ENCODE results near the gene PRKD1.

PRKD1 gene

GRCh38 chr14:29664515-29664914 is 263.1 kb downstream of the PRKD1 start:
- no peak for DNase-seq

GRCh38 chr14:29663281-29663801 is 264.3 kb downstream of the PRKD1 start:
- DNase-seq: no peak

GRCh38 chr14:29654901-29655550 is 272.6 kb downstream of the PRKD1 start:
- DNase-seq: no peak

- DNase-seq: no peak
Observed at GRCh38 chr14:29653303-29653702, 274.3 kb downstream of the PRKD1 start.

DNA sequence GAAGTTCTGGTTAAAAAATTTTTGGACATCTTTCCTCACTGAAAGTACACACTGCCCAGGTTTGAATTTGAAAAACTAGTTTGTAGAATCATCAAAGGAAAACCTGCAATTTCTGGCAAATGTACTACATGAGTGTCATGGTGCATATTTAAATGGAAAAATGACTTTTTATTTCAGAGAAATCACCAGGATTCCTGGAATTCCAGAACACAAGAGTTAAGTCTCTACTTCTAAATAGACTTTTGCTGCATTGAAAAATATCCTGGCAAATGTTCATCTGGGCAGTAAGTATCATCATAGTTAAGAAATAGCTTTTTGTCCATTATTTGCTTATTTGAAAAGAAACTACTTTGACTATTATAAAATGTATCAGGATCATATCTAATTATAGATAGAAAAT is 275.1 kb downstream of the PRKD1 start:
- no peak for DNase-seq

GRCh38 chr14:29650554-29651269 is 276.9 kb downstream of the PRKD1 start:
- DNase-seq: no peak

- no peak for DNase-seq
Observed at GRCh38 chr14:29649170-29649569, 278.5 kb downstream of the PRKD1 start.

- DNase-seq: no peak
Observed at GRCh38 chr14:29648045-29648444, 279.6 kb downstream of the PRKD1 start.

DNA sequence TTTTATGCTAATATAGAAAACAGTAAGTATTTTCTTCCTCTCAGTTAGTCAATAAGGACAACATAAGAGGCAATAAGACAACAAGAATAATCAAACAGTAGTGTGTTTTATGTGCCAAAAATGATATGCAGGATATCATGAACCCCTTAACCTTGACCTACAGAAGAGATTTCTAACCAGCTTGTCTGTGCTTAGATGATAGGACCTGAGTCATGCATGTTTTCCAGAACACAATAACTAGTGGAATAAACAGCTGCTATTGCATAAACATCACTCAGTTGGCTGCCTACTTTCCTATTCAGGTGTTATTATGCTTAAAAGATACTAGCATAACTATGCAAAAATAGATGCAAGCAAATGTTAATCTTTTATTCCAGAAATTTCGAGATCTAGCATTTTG is 282.5 kb downstream of the PRKD1 start:
- DNase-seq: no peak

DNA sequence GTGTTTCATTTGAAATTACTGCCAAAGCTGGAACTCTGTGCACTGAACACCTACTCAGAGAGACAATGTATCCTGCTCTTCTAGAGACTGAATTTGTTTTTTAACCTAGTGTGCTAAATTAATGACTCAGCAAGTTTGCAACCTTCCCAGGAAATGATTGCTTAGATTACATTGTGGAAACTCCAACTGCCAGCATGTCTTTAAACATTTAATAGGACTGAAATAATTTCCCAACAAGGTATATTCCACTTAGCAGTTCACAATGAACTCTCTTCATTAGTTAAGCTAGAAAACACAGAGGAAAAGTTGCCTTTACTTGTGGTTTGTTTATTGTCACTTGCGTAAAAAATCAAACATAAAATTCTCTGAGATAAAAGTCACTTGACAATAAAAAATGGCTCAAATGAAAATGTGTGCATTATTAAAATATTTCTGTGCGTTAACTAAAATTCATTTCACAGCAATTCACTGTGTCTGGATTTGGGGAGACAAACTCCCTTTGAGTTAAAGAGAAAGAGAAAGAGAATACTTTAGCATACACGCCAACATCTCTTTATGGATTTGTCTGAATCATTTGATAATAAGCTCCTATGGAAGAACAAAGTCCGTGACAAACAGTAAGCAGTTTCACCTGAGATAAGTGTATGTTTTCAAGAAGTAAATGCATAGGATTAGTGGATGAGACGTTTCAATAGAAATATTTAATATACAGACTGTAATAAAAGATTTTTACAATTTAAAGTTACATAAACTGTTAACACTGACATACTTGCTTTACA is 284.0 kb downstream of the PRKD1 start:
- DNase-seq: no peak

- DNase-seq: peak in 1 of 2 experiments; percentile 52
Observed at GRCh38 chr14:29637411-29637810, 290.2 kb downstream of the PRKD1 start.

DNA sequence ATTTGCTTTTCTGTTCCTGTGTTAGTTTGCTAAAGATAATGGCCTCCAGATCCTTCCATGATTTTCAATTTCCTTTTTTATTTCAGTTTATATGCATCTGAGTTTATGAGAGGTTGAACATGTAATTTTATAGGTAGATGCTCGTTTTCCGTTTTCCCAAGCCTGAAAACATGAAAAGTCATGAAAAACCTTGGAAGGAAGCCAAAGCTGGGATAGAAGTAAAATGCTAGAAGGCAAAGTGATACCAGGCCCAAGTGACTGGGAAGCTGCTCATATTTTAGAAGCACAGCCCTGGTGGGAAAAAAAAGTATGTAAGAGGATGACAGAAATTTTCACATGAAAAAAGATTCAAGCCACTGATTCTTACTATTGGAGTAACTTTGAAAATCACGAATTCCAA is 290.8 kb downstream of the PRKD1 start:
- DNase-seq: no peak

DNA sequence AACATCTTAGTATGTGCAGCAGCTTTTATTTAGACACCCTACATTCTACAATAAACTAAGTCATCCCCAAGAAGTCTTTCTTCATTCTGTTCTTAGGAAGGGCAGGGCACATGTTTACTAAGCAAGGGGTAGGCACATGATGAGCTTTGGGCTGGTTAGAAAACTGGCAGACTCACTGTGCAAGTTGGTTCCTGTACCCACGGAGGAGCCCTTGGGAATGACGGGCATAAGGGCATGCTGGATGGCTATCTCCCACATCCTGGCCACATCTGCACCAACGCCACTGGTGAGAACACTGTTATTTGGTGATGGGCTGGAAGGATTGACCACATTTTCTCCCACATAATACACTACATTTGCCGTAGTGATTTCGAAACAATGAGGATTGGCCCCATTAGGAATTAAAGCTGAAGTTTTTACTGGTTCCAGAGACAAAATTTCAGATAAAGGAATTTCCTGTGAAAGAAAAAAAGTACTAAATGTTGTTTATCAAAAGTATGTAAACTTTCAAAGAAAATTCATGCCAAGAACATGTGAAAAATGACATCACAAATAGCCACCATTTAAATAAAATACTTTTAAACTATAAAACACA is 297.0 kb downstream of the PRKD1 start:
- no peak for DNase-seq

DNA sequence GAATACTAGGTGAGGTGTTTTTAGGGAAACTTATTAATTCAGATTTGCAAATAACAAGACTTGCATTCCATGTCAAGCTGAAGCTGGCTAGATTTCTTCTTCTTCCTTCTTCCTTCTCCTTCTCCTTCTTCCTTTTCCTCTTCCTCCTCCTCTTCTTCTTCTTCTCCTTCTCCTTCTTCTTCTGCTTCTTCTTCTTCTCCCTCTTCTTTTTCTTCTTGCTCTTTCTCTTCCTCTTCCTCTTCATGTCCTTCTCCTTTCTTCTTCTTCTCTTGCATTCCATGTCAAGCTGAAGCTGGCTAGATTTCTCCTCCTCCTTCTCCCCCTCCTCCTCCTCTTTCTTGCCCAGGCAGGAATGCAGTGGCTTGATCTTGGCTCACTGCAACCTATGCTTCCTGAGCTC is 297.8 kb downstream of the PRKD1 start:
- DNase-seq: no peak

GRCh38 chr14:29627137-29627536 is 300.5 kb downstream of the PRKD1 start:
- no peak for DNase-seq

- no peak for DNase-seq
Observed at GRCh38 chr14:29618323-29619067, 309.2 kb downstream of the PRKD1 start.

- DNase-seq: no peak
Observed at GRCh38 chr14:29616922-29617321, 310.7 kb downstream of the PRKD1 start.

GRCh38 chr14:29608861-29609260 is 318.8 kb downstream of the PRKD1 start:
- peak; percentile 8 to 20 for DNase-seq

- DNase-seq: no peak
Observed at GRCh38 chr14:29607169-29607568, 320.5 kb downstream of the PRKD1 start.

DNA sequence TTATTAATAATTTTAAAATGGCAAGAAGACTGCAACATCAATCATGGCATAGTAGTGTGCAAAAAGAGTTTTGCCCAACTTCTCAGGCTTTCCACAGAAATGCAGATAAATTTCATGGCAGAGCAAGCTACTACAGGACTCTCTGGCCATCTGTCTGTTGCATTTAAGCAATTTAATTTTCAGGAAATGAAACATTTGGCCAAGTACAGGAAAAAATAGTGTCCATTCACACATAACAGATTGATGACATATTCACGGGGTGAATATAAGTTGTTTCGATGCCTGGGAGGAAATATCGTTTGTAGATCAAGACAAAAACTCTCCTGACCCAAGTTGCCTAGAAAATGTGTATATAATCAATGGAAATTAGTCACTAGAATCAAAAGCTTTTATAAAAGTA is 324.0 kb downstream of the PRKD1 start:
- no peak for DNase-seq

DNA sequence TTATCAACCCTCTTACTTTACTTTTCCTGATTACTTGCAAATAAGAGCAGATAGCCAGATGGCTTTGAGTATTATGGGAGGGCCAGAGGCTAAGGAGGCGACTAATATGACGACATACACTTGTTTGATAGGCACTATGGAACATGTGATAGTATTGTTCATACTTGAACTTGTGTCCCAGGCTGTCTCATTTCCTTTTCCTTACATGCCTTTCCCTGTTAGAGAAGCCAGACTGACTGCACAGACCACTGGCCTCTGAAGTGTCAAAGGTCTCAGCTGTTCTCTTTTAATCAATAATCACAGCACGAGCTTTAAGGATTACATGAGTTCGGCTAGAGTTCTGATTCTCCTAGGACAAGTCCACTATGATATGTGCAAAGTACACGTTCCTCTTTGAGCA is 326.0 kb downstream of the PRKD1 start:
- DNase-seq: no peak

GRCh38 chr14:29587761-29588470 is 339.7 kb downstream of the PRKD1 start:
- no peak for DNase-seq

Measured in SHP77 (cell line).